DMS79 treated with DMSO at 0.1 percent for 48 hours (cell line): ENCODE data around the gene DHRSX.
"Not testable (repeated sequence)": the region's sequence is repeated elsewhere in the genome, so short reads cannot be mapped to it uniquely, and the experiment has no call there.

Experiments
- DNase-seq: peaks from one replicate; lab custom pipeline; 2025; lab: John Stamatoyannopoulos, UW

DHRSX gene

GRCh38 chrX:2262668-2263055, 238.1 kb downstream of the DHRSX start:
- DNase-seq: no peak

GRCh38 chrX:2261831-2262667, 238.7 kb downstream of the DHRSX start:
- DNase-seq: no peak

GRCh38 chrX:2252331-2253065, 248.3 kb downstream of the DHRSX start:
- no peak for DNase-seq

- no peak for DNase-seq
Observed at GRCh38 chrX:2251211-2251610, 249.6 kb downstream of the DHRSX start.

GRCh38 chrX:2243913-2244460, 256.8 kb downstream of the DHRSX start:
- no peak for DNase-seq

- no peak for DNase-seq
Observed at GRCh38 chrX:2242980-2243379, 257.8 kb downstream of the DHRSX start.

GRCh38 chrX:2242326-2242725, 258.4 kb downstream of the DHRSX start:
- DNase-seq: no peak

- not testable (repeated sequence) for DNase-seq
Observed at GRCh38 chrX:2241496-2241895, 259.3 kb downstream of the DHRSX start.

- not testable (repeated sequence) for DNase-seq
Observed at GRCh38 chrX:2240761-2241160, 260.0 kb downstream of the DHRSX start.

GRCh38 chrX:2237976-2238375, 262.8 kb downstream of the DHRSX start:
- no peak for DNase-seq

- DNase-seq: no peak
Observed at GRCh38 chrX:2231570-2232192, 269.1 kb downstream of the DHRSX start.

GRCh38 chrX:2230457-2230856, 270.3 kb downstream of the DHRSX start:
- DNase-seq: no peak

GRCh38 chrX:2228536-2228935, 272.2 kb downstream of the DHRSX start:
- DNase-seq: no peak

GRCh38 chrX:2226906-2227656, 273.7 kb downstream of the DHRSX start:
- no peak for DNase-seq

GRCh38 chrX:2226182-2226581, 274.6 kb downstream of the DHRSX start:
- DNase-seq: no peak

GRCh38 chrX:2224597-2225235, 276.1 kb downstream of the DHRSX start:
- no peak for DNase-seq

- no peak for DNase-seq
Observed at GRCh38 chrX:2224161-2224560, 276.6 kb downstream of the DHRSX start.

- no peak for DNase-seq
Observed at GRCh38 chrX:2220829-2221567, 279.8 kb downstream of the DHRSX start.

GRCh38 chrX:2220296-2220695, 280.5 kb downstream of the DHRSX start:
- DNase-seq: no peak

- DNase-seq: not testable (repeated sequence)
Observed at GRCh38 chrX:2214138-2214823, 286.5 kb downstream of the DHRSX start.
